ENCODE data around the gene SCN2A.

GRCh38 chr2:165428926-165429325 is 189.7 kb downstream of the SCN2A start:
- TF ChIP-seq CTCF (IDR thresholded peaks at IDR 0.05; ENCODE audit: low read length), result no peak
- no peak for TF ChIP-seq EZH2 (IDR thresholded peaks at IDR 0.05; ENCODE audit: borderline replicate concordance, low read length)

Measured in OCI-LY1 (cell line).